ENCODE measurements around the gene SSR3. TPM values are rescaled to one million over a fixed set of nuclear protein-coding genes. Genes with fewer than 3 reads are reported as not detected.
"Not testable (repeated sequence)": the region's sequence is repeated elsewhere in the genome, so short reads cannot be mapped to it uniquely, and the experiment has no call there.

Gene SSR3
- total RNA-seq, 4 donors from 2014 or later, result 42.5 to 74.7 (median 57.1) TPM

DNA sequence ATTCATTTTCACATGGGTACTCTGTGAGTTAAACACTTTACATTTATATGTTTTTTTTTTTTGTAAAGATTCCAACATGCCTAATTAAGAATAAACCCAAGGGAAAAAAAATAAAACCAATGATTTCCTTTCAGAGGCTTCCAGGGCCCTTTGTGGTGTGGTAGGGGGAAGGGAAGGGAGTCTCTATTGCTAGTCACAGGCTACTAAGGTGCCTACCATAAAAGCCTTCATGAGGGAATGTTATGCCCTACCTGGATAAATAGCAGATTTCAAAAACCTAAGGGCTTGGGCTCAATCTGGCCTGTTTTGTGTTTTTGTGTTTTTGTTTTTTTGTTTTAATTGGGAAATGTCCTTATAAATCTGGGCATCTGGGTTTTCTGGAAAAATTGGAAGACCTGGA lies 38.9 kb upstream of the SSR3 start:
- no peak for TF ChIP-seq POLR2A (IDR thresholded peaks at IDR 0.05)
- TF ChIP-seq, protein P1, sequence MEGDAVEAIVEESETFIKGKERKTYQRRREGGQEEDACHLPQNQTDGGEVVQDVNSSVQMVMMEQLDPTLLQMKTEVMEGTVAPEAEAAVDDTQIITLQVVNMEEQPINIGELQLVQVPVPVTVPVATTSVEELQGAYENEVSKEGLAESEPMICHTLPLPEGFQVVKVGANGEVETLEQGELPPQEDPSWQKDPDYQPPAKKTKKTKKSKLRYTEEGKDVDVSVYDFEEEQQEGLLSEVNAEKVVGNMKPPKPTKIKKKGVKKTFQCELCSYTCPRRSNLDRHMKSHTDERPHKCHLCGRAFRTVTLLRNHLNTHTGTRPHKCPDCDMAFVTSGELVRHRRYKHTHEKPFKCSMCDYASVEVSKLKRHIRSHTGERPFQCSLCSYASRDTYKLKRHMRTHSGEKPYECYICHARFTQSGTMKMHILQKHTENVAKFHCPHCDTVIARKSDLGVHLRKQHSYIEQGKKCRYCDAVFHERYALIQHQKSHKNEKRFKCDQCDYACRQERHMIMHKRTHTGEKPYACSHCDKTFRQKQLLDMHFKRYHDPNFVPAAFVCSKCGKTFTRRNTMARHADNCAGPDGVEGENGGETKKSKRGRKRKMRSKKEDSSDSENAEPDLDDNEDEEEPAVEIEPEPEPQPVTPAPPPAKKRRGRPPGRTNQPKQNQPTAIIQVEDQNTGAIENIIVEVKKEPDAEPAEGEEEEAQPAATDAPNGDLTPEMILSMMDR (IDR thresholded peaks at IDR 0.05), result no peak
- intact Hi-C loops (cut with DNase I), result no loop called here
- Histone ChIP-seq H3K27ac (no peak overlapping the region), H3K9me3 (no peaks in the 10 kb centered on the region), H3K27me3 (no peaks in the 10 kb centered on the region), H3K4me3 (no peak overlapping the region), H3K36me3 (no peaks in the 10 kb centered on the region), H3K4me1 (no peaks in the 10 kb centered on the region)
- DNase-seq, result no peak

DNA sequence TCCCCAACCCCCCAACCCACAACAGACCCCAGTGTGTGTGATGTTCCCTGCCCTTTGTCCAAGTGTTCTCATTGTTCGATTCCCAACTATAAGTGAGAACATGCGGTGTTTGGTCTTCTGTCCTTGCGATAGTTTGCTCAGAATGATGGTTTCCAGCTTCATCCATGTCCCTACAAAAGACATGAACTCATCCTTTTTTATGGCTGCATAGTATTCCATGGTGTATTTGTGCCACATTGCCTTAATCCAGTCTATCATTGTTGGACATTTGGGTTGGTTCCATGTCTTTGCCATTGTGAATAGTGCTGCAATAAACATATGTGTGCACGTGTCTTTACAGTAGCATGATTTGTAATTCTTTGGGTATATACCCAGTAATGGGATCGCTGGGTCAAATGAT lies 34.9 kb upstream of the SSR3 start:
- H3K27ac ChIP-seq; H3K4me1 ChIP-seq; H3K9me3 ChIP-seq; H3K27me3 ChIP-seq; H3K4me3 ChIP-seq; DNase-seq; intact Hi-C loops (cut with DNase I); H3K36me3 ChIP-seq: not testable (repeated sequence)
- WGBS, 2 donors, result 86 to 92% methylated on average over 5 of the region's 5 CpGs

DNA sequence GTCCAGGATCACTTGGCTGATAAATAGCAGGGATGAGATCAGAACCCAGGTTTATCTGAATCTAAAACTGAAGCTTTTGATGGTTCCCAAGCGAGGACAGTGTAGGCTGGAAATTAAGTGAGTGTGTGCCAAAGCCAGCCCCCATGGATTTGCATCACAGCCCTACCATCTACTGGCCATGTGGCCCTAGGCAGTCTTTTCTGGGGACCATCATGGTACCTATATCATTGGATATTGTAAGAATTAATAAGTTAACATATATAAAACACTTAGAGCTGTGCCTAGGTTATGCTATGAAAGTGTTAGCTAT lies 32.8 kb upstream of the SSR3 start:
- H3K27ac ChIP-seq, result no peak overlapping the region
- H3K36me3 ChIP-seq, result no peaks in the 10 kb centered on the region
- TF ChIP-seq, protein P1 (IDR thresholded peaks at IDR 0.05), result no peak
- no peak for TF ChIP-seq POLR2A (IDR thresholded peaks at IDR 0.05)
- no peaks in the 10 kb centered on the region for H3K27me3 ChIP-seq
- intact Hi-C loops (cut with DNase I), result no loop called here
- no peaks in the 10 kb centered on the region for H3K4me1 ChIP-seq
- H3K4me3 ChIP-seq, result no peak overlapping the region
- no peaks in the 10 kb centered on the region for H3K9me3 ChIP-seq
- WGBS, 2 donors, result 20 to 67% methylated on average over 1 of the region's 1 CpG
- DNase-seq, result no peak

DNA sequence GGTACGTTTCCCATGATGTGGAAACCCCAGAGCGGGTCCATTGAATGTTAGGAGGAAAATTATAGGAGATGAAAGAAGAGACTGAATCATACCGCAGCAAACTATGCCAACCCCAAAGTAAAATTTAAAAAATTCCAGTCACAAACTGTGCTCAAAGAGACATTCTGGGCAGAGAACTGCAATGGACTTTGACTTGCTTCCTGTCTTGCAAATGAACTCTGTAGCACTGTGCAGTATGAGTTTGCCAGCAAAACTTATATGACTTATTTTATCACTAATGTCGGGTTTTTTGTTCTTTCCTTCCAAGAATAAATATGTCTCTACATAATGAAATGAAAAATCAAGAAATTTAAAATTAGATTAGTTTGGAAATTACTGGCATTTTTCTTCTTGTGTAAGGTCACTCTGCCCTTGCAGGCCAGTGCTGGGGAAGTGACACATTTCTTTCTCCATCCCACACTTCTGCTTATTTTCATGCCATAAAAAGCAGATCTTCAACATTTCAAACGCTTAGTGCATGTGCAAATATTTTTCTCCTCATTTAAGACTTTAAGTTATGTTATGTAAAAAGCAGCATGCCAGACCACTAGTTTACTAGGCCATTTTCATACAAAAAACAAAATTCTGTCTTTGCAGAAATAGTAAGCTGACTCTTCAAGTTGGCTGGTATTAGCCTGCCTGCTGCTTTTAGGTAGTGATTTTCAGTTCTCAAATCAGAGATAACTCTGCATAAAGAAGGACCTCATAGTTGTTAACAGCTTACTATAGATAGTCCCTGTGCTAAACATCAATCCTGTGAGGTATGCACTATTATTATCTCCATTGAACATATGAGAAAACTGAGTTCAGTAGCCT lies 32.2 kb upstream of the SSR3 start:
- Histone ChIP-seq H3K27ac (no peak overlapping the region), H3K36me3 (no peaks in the 10 kb centered on the region), H3K27me3 (no peaks in the 10 kb centered on the region), H3K4me1 (no peaks in the 10 kb centered on the region), H3K9me3 (no peaks in the 10 kb centered on the region), H3K4me3 (no peak overlapping the region)
- WGBS, 2 donors, result 69 to 77% methylated on average over 5 of the region's 5 CpGs
- TF ChIP-seq, protein P1 (IDR thresholded peaks at IDR 0.05), result no peak
- no peak for TF ChIP-seq POLR2A (IDR thresholded peaks at IDR 0.05)
- intact Hi-C loops (cut with DNase I), result no loop called here
- no peak for DNase-seq

DNA sequence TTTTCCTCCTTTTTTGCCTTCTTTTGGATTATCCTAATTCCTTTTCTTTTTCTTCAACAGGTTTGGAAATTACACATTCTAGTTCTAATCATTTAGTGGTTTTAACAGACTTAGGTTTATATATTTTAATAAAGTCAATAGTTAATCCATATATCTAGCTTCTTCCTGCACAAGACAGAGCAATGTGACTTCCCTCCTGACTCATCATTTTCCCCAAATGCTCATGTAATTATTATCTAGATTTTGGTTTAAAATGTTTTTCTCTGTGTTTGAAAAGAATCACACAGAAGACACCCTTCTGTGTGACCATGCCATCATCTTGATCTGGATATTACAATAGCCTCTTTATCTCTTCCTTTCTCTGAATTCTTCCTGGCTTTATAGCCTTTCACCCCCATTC lies 28.6 kb upstream of the SSR3 start:
- intact Hi-C loops (cut with DNase I), result no loop called here
- H3K27ac ChIP-seq, result no peak overlapping the region
- no peak for TF ChIP-seq POLR2A (IDR thresholded peaks at IDR 0.05)
- TF ChIP-seq, protein P1 (IDR thresholded peaks at IDR 0.05), result no peak
- DNase-seq, result no peak
- H3K36me3 ChIP-seq, result no peaks in the 10 kb centered on the region
- no peaks in the 10 kb centered on the region for H3K27me3 ChIP-seq
- H3K4me3 ChIP-seq, result no peak overlapping the region
- no peaks in the 10 kb centered on the region for H3K9me3 ChIP-seq
- no peaks in the 10 kb centered on the region for H3K4me1 ChIP-seq

Data from esophagus squamous epithelium (tissue), 5 donors.